Measurements from ENCODE around the gene RCBTB2.
"Not testable (repeated sequence)": the region's sequence is repeated elsewhere in the genome, so short reads cannot be mapped to it uniquely, and the experiment has no call there.

The RCBTB2 gene

DNA sequence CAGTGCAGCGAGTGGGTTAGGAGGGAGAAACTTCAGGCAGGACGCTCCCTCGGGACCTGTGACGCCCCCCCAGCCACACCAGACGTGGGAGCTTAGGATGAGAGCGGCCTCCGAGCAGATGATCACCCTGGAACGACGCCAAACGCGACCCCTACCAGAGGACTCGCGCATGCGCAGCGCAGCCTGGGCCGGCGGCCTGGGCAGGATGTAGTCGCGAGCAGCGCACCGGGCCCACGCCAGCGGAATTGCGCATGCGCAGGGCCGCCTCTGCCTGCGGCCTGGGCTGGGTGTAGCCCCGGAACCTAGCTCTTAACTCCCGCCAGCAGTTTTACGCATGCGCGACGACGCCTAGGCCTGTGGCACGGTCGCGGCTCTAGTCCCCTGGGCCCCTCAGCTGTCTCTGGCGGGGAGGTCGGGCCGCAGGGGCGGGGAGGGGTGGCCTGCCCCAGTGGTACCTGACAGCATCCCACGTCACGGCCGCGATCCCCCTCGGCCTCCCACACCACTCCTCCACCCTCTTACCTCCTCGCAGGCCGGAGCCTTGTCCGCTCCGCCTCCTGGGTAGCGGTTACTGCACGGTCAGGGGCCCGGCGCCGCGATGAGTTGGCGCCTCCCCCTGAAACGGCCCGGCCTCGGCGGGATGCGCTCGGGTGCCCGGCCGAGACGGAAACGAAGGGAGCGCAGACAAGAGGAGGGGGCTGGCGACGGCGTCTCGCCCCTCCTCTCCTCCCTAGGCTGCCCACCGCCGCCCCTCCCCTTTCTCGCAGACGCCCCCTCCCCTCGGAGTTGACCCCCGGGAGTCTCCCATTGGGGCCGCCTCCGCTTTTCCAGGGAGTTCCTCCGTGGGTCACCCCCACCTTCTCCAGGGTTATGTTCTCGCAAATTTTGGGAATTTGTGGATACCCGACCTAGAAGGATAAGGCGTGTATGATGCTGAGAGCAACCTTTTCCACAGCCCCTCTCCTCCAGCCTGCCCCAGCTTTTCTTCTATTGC, at the start of gene RCBTB2:
Gene RCBTB2 (minus strand): TSS at position 575 of the 994 bp plus-strand sequence. CDS start 11,141 bp downstream, outside the sequence.
- DNase-seq, result peak; percentile 95

DNA sequence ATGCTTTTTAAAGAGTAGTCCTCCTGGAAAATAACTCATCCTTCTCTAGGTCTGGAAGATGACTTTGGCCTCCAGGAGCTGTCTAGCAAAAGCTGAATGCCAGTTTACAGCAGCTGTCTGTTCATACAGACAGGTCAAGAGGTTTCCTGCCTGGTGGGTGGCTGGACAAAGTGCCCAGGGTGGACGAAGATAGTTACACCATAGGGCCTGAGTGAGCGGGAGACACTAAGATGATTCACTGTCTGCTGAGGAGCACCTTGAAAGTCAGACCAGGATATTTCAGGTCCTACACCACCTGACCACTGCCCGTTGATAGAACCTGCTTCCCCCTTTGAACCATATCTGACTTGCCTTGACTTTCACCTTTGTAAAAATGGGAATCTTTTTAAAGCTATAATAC, 49.2 kb upstream of the RCBTB2 start:
- DNase-seq, result no peak

- DNase-seq, result no peak
Measured at GRCh38 chr13:48580896-48581295, 48.0 kb upstream of the RCBTB2 start.

DNA sequence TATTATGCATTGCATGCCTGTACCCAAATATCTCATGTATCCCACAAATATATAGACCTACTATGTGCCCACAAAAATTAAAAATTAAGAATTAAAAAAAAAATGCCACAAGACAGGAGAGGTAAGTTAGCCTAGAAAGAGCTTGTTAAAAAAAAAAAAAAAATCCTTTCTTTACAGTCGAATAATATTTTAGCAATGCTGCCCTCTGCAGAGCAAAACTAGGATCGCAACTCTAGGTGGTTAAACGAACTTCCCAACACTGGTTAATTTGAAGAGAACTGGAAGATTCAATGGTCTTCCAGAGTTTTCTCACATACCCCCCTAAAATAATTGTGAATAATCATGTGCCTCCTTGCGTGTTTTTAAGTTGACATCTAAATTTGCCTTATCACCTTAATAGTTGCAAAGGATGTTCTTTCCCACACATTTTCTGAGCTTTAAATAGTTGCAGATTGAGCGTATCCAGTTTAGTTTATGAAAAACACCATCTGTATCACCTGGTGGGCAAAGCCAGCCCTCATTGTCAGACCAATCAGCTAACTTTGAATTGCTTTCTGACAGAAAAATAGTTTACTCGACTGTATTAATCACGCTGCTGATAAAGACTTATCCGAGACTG, 47.4 kb upstream of the RCBTB2 start:
- peak; percentile 46 for DNase-seq

DNA sequence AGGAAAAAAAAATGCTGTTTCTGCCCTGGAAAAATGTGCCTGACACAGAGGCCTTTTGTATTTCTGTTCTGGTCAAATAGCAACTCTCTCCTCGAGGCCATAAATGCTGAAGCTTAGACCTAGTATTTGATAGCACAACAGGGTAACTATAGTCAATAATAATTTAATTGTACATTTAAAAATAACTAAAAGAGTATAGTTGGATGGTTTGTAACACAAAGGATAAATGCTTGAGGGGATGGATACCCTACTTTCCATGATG, 47.0 kb upstream of the RCBTB2 start:
- not testable (repeated sequence) for DNase-seq

DNA sequence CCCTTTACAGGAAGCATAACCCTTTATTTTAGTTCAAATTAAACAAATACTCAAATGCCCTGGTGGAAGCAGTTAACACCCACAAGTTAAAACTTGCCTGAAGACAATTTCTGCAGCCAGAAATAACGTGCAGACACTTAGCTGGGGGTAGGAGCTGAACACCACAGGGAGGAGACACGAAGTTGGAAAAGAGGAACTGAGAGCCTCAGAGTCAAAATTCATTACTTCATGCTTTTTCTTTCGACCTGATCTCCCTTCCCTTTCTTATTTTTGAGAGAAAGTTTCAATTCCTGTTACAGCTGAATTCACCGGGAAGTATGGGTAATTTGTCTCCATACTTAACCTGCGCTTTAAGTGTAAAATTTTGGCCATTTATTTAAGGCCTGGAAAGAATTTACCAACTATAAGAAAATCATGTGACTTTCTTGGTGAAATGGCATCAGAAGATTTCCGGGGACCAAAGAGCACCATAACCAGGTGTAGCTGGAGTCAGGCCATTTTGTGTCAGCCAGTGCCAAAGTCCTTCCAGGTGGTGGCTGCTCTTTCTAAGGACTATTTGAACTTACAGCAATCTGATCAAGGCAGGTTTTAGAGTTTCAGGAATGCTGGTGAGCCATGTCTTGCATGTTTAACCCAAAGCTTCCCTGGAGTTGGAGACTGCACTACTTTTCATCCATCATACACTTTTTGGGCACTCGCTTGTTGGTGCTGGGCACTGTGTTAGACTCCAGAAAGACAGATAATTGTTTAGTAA, 46.5 kb upstream of the RCBTB2 start:
- DNase-seq, result peak; percentile 73

- no peak for DNase-seq
Measured at GRCh38 chr13:48578516-48579164, 45.8 kb upstream of the RCBTB2 start.

DNA sequence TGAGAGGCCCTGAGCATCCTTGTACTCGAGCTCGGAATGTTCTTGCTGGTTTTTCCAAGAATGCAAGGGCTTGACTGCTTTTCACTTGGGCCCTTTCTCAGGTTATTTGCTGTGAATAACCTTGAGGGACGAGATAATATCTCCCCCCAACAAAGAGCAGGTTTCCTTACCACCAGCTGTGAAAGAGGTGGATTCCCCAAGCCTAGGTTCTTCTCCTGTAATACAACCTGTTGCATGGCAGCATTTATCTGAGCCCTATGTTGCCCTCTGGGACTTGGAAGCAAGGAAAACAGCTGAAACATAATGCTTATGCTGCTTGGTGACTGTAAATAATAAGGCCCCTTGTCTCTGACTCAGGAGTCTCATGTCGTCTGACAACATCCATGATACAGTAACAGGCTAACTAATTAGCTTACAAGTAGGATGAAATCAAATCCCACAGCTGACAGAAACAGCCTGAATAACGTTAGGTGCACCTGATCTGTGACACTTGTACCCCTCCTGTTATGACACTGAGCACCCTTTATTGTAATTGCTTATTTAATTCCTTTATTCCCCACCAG, 43.6 kb upstream of the RCBTB2 start:
- no peak for DNase-seq

- no peak for DNase-seq
Measured at GRCh38 chr13:48575031-48575430, 42.2 kb upstream of the RCBTB2 start.

DNA sequence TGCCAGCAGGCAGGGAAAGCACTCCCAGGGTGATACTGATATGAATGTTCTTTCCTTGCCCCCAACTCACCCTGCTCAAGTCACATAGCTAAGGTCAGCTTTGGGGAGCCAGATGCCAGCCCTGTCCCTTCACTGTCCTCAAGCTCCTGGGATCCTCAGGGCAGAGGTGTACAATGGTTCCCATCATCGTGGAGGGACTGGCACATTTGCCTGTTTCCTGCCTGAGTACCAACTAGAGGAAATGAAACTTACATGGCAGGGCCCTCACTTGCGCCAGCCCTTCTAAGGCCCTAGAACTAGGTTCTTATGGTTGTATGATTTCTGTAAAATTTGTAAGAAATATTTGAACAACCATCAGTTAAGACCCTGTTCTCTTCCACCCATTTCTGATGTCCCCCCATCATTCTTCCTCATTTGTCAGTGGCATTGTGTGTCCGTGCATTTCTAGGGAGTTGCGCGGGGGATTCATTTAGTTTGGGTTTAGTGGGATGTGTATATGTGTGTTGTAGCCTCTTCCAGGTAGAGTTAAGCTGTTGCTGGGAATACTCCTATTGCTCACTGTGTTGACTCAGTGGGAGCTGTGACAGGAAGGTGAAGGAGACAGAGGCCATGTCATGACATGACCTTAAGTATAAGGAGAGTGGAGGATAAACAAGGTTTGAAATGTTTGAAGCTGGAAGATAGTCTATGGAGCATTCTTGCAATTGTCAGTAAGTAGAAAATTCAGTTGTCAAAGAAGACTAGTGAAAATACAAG, 41.3 kb upstream of the RCBTB2 start:
- no peak for DNase-seq

GRCh38 chr13:48573213-48574007, 40.5 kb upstream of the RCBTB2 start:
- DNase-seq, result peak; percentile 55

- peak; percentile 58 for DNase-seq
Measured at GRCh38 chr13:48571126-48571913, 38.4 kb upstream of the RCBTB2 start.

DNA sequence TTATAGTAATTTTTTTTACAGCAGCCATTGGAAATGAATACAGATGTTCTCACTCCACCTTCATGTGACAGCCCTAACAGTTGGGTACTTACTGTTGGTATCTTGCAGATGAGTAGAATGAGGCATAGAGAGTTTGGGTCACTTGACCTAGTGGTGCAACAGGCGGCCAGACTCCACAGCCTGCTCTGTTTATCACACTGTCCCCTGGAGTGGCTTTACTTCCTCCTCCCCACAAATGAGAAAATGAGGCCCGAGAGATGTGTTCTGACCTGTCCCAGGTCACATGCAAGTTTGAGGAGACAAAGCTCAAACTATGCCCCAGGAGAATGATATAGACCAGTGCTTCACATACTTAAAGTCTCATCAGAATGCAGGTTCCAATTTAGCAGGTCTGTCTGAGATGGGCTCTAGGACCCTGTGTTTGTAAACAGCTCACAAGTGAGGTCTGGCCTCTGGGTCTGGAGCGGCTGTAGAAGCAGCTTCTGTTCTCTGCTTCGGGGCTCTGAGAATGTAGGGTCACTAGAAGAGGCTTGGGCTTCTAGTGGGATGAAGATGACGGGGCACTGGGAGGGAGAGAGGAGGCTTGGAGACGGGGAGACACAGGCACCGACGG, 37.4 kb upstream of the RCBTB2 start:
- no peak for DNase-seq

DNA sequence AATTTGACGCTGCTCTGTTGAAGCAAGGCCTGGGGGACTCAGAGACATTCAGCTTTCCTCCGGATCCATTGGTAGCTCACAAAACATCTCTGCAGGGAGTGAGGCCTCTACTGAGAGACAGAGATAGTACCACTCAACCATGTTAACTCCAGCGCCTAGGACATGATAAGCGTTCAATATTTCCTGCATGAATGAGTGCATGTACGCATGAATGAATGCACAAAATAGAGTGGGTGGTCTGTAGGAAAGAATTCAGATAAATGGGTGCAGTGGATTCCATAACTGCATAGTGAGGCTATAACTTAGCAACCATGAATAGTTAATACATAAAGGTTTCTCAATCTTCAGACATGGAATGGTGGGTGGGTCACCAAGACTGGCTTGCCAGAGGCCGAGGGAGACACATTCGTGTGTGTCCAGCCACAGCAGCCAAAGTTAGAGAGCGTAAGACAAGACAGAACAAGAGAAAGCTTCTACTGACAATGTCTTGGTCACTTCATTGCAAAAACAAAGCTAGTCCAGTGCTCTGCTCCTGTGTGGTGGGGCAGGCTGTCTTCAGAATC, 36.3 kb upstream of the RCBTB2 start:
- no peak for DNase-seq

DNA sequence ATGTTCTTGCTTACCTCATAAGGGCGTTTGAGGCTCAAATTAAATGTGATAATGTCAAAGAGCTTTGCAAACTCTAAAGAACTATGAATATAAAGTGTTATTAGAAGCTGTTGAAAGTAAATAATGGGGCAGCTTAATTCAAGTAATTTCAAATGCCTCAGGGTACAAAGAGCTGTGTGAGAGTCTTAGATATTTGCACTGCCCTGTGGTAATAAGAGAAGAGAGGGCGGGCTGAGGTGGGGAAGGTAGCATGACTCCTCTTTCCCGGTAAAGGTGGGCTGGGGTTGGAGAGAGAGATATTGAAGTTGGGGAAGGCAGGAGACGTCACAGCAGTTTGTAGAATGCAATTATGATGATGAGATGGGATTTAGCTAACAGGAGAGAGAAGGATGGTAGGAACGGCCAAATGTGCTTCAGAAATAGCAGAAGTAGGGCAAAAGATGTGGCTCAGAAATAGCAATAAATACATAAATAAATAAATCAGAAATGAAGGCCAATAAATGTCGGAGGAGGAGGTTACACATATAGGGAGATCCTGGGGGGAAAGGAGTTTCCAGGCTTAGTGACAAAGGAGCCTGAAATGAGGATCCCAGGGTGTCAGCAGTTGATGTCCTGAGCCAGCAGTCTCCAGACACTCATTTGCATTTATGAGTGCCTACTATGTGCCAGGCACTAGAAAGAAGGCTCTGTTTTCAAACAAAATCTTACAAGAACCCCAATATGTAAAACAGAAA, 35.7 kb upstream of the RCBTB2 start:
- DNase-seq, result no peak

- DNase-seq, result peak; percentile 88
Measured at GRCh38 chr13:48567515-48568369, 34.9 kb upstream of the RCBTB2 start.

DNA sequence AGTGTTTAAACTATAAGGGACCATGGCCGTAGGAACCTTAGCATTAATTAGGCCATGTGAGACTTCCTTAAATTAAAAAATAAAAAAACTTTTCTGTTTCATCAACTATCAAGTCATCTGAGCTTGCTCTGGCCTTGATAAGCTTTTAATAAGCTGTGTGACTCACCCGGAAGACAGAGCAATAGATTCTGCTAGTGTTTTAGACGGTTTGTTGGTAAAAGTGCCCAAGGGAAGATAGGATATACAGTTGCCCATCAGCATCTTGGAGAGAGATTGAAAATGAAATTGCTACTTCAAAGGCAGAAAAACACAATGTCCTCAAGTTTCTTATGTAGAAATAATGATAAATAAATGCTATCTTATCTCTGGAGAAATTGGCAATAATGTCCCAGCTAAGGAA, 31.2 kb upstream of the RCBTB2 start:
- no peak for DNase-seq

DNA sequence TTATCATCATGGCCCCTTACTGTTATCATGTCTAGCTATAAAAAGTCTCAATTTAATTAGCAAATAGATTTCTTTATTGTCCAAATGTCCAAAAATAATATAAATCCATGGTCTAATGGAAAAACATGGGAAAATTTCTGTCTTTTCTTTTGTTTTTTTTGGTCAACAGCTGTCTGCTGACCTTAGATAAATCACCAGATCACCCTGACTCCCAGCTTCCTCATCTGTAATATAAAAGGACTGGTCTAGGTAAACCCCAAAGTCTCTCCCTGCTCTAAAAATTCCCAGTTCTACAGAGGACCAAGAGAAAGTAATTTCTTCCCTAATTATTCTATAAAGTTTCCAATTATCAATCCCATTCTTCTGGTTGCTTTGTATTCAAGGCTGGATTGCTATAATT, 30.7 kb upstream of the RCBTB2 start:
- no peak for DNase-seq
